ENCODE measurements around the gene RPP14. TPM values are rescaled to one million over a fixed set of nuclear protein-coding genes. Genes with fewer than 3 reads are reported as not detected.

Gene RPP14
- total RNA-seq, 1 donor: 16.0 TPM

GRCh38 chr3:58366699-58367098 is 60.7 kb downstream of the RPP14 start:
- peak; percentile 42 for DNase-seq (ENCODE audit: low read depth)

GRCh38 chr3:58369038-58369437 is 63.0 kb downstream of the RPP14 start:
- H3K4me3 ChIP-seq (ENCODE audit: low read depth, low read length): no peak overlapping the region
- no peak for TF ChIP-seq CTCF (IDR thresholded peaks at IDR 0.05; ENCODE audit: insufficient read depth, low read depth, low read length)
- DNase-seq (ENCODE audit: low read depth): no peak

More at GRCh38 chr3:58366699-58367098, 60.7 kb downstream of the RPP14 start:
- no peak for TF ChIP-seq CTCF (IDR thresholded peaks at IDR 0.05; ENCODE audit: insufficient read depth, low read depth, low read length)
- H3K4me3 ChIP-seq (ENCODE audit: low read depth, low read length): no peak overlapping the region

Small RNA genes within 50 kb of the gene (small RNA-seq; reads per million reads assigned to genes)
- gene AC098479.1: not detected

Other genes starting within 250 kb of the RPP14 start
- not detected in 2 replicates for gene DNASE1L3, start 95.3 kb upstream of the RPP14 start, total RNA-seq
- 7.1 and 9.9 TPM in 2 replicates for gene ABHD6, start 68.5 kb upstream of the RPP14 start, total RNA-seq
- 4.2 and 9.9 TPM in 2 replicates for gene HTD2, start 275 bp downstream of the RPP14 start, total RNA-seq
- gene PXK, start 26.6 kb downstream of the RPP14 start, total RNA-seq: 57.9 and 64.7 TPM in 2 replicates
- gene PDHB, start 127.6 kb downstream of the RPP14 start, total RNA-seq: 102 and 114 TPM in 2 replicates
- gene KCTD6, start 185.9 kb downstream of the RPP14 start, total RNA-seq: 8.1 and 10.4 TPM in 2 replicates
- 12.1 and 13.9 TPM in 2 replicates for gene ACOX2, start 230.9 kb downstream of the RPP14 start, total RNA-seq

All from fibroblast of villous mesenchyme (primary cell).